ENCODE measurements around the gene POU2F2.

POU2F2 gene

DNA sequence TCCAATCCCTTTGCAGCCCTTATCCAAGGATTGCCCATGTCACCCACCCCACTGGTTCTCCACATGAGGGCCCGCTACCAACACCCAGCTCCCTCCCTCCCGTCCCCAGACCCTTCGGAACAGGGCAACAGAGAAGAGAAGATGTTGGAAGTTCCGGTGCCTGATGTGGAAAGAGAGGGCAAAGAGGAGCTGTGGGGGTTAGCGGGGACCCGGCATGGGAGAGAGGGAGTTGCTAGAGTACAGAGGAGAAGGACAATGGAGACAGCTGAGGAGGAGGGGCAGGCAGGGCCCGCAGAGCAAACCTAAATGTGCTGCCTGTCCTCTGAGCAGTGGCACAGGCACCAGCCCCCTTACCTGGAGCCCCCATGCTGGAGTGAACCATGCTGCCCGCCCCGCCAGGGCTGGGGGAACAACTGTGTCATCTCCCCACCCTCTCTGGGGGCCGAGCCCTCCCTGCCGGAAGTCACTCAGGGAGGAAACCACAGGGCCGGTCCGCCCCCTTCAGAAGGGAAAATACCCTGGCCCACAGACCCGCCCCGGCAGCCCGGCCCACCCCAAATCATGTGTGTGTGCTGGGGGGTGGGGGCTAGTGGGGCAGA lies at the start of gene POU2F2:
TSS of gene POU2F2 (minus strand) at position 417 of the 599 bp plus-strand sequence. CDS start at position 382, 35 bp downstream.
- TF ChIP-seq ZFX (IDR thresholded peaks at IDR 0.05): no peak
- TF ChIP-seq, protein P1, sequence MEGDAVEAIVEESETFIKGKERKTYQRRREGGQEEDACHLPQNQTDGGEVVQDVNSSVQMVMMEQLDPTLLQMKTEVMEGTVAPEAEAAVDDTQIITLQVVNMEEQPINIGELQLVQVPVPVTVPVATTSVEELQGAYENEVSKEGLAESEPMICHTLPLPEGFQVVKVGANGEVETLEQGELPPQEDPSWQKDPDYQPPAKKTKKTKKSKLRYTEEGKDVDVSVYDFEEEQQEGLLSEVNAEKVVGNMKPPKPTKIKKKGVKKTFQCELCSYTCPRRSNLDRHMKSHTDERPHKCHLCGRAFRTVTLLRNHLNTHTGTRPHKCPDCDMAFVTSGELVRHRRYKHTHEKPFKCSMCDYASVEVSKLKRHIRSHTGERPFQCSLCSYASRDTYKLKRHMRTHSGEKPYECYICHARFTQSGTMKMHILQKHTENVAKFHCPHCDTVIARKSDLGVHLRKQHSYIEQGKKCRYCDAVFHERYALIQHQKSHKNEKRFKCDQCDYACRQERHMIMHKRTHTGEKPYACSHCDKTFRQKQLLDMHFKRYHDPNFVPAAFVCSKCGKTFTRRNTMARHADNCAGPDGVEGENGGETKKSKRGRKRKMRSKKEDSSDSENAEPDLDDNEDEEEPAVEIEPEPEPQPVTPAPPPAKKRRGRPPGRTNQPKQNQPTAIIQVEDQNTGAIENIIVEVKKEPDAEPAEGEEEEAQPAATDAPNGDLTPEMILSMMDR (conservative IDR thresholded peaks at IDR 0.05): no peak
- no peak within 1 kb of the TSS for H3K27ac ChIP-seq

DNA sequence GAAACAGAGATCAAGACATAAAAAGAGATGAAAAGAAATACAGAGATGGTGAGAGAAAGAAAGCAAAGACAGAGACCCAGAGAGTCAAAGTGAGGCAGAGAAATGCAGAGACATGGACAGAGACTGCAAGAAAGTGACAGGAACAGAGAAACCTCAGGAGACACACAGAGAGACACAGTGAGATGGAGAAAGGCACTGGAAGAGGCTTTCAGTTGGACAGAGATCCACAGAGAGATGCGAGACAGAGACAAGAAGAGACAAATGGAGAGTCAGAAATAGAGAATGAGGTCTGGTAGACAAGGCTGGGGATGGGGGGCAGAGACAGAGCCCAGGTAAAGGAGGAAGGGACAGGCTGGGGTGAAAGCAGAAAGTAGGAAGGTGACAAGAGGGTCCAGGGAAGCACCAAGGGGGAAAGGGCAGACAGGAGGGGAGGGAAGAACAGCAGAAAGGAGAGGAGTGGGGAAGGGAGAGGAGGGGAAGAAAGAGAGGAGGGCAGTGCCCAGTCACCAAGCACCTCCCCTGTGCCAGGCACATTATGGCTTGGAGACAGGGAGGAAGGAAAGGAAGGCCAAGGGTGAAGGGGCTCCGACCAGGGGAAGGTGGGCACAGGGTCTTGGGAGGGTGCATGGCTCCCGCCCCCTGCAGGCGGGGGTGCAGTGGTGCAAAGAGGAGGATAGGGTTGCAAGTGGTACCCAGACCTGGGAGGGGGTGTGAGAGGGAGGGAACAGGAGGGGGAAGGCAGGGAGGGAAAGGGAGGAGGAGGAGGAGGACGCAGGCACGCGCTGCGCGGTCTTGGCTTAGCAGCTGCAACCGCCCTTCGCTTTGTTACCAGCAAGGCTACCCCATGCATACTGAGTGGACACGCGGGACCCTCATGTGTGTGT lies 46.8 kb upstream of the POU2F2 start:
- TF ChIP-seq, protein P1 (conservative IDR thresholded peaks at IDR 0.05): peak; percentile 13
- TF ChIP-seq ZFX (IDR thresholded peaks at IDR 0.05): no peak
- H3K27ac ChIP-seq: no peak overlapping the region

DNA sequence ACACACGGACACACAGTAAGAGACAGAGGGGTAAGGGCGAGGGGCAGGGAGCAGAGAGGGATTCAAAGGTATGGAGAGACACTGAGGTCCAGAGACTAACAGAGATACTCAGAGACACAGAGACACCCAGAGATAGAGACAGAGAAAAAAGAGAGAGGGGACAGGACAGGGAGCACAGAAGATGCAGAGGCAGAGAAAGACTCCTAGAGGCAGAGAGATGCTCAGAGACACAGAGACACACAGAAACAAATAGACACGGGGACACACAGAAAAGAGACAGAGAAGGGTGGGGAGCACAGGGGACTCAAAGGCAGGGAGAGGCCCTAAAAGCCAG lies 45.4 kb upstream of the POU2F2 start:
- H3K27ac ChIP-seq: no peak overlapping the region
- no peak for TF ChIP-seq ZFX (IDR thresholded peaks at IDR 0.05)
- TF ChIP-seq, protein P1 (conservative IDR thresholded peaks at IDR 0.05): no peak

DNA sequence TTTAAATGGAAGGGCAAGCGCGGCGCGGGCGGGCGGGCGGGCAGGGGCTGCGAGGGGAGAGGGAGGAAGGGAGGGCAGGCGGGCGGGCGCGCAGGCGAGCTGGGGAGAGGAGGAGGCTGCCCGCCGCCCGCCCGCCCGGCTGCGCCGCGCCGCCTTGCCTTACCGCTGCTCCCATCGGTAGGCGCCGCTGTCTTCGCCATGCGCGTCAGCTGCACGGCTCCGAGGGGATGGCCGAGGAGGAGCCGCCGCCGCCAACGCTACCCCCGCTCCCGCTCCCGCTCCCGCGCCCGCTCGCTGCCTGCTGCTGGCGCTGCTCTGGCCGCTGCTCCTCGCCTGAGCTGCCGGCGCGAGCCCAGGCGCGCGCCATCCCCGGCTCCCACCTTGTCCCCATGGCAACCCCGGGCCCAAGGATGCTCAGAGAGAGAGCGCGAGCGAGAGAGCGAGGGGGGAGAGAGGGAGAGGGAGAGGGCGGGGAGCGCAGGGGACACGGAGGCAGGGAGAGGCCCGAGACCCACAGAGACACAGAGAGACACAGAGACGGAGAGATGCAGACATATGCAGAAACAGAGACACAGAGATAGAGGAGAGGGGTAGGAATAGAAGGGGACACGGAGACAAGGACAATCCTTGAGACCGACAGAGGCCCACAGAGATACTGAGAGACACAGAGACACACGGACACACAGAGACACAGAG lies 44.9 kb upstream of the POU2F2 start:
- H3K27ac ChIP-seq: no peak overlapping the region
- TF ChIP-seq ZFX (IDR thresholded peaks at IDR 0.05): no peak
- TF ChIP-seq, protein P1 (conservative IDR thresholded peaks at IDR 0.05): peak; percentile 40

DNA sequence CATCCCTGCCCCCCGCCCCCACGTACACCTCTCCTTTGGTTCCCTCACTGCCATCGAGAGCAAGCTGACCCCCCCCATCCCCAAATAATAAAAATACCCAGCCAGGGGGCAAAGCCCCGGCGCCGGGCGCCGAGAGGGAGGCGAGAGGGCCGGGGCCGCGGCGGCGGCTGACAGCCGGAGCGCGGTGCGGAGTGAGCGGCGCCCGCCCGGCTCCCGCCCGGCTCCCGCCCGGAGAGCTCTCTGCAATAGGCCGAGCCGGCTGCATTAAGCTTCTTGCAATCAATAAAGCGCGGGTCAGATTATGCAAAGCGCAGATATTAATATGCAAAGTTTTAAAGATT lies 44.4 kb upstream of the POU2F2 start:
- no peak for TF ChIP-seq ZFX (IDR thresholded peaks at IDR 0.05)
- TF ChIP-seq, protein P1 (conservative IDR thresholded peaks at IDR 0.05): no peak
- H3K27ac ChIP-seq: no peak overlapping the region

DNA sequence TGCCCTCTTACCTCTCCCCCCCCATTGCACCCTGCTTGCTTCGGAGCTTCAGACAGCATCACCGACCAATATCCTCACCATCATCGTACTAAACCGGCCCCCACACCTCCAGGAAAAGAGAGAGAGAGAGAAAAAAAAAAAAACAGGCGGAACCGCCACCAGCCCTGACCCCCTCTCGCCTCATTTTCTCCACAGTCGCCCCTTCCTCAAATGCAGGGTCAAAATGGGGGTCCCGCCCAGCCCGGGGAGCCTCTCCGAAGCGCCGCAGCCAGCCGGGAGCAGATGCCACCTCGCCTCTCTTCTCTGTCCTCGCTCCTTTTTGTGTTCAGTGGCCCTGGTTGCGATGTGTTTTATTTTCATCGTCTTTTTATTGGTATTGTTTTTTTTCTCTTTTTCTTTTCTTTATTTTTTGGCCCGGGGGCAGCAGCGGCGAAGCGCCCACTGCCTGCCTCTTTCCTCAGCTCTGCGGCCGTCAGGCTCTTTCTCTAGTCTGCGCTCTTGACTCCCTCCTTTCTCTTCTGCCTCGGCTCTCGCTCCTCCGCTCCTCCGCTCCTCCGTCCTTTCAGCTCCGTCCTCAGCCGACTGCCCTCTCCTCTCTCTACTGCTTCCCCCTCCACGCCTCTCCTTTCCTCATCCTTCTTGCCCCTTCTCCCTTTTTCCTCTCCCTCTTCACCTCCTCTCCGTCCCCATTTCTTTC lies 43.9 kb upstream of the POU2F2 start:
- TF ChIP-seq, protein P1 (conservative IDR thresholded peaks at IDR 0.05): no peak
- TF ChIP-seq ZFX (IDR thresholded peaks at IDR 0.05): no peak
- H3K27ac ChIP-seq: no peak overlapping the region

Measured in C4-2B (cell line).